ENCODE data around the gene ZNF618.

Gene ZNF618

DNA sequence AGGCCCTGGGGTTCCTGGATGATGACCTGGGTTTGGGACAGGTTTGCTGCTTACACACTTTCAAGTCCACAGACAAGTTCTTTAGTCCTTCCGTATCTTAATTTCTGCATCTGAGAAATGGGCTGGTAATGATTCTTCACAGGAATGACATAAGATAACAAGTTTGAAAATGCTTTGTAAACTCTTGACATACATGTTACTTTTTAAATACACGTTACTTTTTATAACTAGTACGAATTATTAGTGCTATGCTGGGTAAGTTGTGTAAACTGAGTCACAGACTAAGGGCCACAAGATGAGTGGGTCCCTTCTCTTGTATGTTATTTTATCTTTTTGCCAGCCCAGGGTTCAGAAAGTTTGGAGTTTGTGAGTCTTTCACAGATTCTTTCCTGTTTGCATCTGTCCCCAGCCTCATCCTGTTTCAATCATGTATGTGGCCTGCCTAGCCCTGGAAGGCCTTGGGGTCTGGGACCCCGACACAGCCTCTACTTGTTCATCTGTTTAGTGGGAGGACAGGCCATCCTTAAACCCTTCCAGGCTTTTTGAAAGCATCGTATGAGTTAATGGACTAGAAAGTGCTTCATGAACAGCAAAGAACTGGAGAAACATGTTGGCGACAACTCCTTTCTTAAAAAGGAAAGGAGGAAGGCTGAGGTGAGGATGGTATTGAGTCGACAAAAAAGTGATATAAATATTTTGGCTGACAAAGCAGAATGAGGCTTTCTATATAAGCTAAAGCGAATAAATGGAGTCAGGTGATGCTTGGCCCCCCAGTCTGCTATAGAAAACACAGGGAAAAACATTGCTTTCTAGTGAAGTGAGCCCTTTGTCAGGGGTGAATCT lies 9.3 kb downstream of the ZNF618 start:
- DNase-seq = no peak

DNA sequence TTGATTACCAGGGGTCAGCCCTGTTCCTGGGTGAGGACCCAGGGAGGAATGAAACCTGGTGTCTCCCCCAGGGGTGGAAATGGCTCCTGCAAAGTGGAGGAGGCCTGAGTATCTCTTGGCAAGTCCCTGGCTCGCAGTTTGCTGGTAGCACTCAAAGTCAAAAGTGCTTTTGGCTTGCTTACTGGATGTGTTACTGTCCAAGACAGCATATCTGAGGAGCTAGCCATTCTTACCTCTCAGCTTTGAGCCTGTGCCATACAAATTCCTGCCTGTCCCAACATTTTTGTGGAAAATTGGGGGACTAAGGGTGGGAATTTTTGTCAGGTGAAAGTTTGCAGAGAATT lies 9.9 kb downstream of the ZNF618 start:
- no peak for DNase-seq

DNA sequence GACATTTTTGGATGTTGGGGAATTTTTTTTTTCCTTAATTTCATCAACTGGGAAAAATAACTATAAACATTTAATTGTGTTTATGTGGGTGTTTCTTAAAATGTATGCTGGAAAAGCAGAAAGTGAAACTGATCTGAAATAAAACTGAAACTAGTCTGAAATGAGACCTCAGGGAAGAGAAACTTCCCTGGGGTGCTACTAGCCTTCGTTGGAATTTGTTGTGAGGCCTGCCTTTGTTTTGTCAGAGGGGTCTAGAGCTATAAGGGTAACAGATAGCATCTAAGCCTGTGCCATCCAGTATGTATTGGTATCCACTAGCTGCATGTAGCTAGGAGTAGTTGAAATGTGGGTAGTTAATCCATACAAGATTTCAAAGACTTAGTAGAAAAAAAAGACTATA lies 10.4 kb downstream of the ZNF618 start:
- DNase-seq = no peak

DNA sequence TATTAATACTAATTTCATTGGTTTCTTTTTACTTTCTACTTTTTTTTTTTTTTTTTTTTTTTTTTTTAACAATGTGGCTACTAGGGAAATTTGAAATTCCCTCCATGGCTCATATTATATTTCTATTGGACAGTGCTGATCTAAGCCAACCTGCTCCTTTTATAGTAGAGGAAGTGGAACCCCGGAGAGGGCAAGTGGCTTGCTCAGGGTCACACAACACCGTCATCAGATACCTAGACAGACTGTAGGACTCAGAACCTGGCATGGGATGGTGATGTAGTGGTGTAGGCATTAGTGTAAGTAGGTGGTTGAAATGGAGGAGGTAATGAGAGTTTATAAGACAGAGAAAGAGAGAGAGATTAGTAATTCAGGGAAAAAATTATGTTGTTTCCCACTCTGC lies 10.8 kb downstream of the ZNF618 start:
- DNase-seq = no peak

DNA sequence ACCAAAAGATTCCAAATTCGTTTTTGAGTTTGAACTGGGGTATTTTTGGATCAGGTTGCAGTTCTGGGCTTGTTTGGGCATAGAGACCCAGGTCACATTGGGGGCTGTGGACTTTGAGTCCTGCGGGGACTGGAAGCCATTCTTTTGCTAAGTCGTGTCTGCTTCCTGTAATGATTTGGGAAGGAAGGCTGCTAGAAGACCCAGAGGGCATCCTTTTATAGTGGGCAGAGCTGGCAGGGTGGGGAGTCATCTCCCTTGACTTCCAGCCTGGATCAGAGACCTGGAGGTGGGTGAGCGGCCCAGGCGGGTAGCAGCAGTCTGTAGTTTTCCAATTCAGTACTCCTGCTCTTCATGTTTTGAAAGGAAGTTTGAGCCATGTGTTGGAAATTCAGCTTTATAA lies 11.3 kb downstream of the ZNF618 start:
- no peak for DNase-seq

DNA sequence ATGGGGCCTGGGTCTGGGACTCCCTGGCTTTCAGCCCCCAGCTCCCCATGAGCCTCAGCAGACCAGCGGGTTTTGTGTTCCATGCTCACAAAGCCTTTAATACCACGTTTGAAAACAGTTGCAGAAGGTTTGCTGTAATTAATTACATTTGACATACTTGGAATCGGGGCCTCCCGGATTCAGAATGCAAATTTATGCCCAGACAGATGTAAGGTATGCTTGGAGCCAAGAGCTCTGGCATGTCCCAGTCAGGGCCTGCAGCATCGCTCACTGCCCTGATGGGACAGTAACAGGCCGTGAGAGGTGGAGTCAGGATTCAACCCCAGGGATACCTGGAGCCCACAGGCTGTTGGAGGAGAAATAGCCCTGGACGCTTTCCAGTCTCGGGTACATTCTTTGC lies 12.2 kb downstream of the ZNF618 start:
- no peak for DNase-seq

DNA sequence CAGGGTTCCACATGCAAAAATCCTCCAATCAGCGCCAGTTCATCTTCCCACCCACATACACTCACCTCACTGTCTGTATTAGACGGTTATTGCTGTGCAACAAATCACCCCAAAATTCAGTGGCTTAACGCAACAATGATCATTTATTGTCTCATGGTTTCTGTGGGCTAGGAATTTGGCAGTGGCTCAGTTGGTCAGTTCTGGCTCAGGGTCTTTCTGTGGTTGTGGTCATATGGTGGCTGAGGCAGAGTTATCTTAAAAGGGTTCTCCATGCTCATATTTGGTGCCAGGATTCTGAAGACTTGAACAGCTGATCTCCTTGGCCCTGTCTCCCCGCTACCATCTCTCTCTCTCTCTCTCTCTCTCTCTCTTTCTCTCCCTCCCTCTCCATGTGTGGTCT lies 12.9 kb downstream of the ZNF618 start:
- no peak for DNase-seq

DNA sequence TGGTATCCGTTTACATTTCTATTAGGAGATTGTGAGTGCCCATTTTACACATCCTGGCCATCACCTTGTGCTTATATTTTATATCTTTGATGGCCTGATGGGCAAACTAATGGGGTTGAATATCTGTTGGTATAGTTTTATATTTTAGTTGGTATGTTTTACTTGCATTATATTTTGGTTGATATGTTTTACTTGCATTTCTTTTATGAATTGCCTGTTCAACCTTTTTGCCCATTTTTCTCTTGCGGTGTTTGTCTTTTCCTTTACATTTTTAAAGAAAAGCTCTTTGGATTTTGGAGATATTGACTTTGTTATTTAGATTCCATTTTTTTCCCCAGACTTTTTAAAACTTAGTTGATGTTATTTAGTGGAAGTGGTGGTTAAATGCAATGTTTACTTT lies 14.6 kb downstream of the ZNF618 start:
- DNase-seq = no peak

DNA sequence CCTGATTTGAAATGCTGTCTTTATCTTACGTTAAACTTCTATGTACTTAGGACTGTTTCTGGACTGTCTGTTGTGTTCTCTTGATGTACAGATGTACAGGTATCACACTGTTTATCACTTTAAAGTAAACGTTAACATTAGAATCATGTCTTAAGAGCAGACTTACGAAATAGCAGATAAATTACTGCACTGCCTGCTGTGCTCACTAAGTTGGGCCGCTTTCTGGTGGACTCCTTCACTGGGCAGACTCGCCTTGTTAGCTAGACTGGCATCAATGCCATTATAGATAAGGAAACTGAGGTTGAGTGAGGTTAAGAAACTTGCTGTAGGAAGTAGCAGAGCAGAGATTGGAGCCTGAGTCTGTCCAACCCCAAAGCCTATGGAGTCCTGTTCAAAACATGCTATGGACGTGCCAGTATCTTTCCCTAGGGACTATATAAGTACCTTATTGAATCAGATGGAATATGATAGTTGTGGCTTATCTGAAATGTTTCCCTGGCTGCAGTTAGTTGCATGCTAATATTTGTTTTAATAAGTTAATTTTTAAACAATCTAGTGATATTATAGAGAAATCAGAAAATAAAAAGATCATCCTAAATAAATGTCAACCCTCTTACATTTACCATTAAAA lies 16.9 kb downstream of the ZNF618 start:
- no peak for DNase-seq

DNA sequence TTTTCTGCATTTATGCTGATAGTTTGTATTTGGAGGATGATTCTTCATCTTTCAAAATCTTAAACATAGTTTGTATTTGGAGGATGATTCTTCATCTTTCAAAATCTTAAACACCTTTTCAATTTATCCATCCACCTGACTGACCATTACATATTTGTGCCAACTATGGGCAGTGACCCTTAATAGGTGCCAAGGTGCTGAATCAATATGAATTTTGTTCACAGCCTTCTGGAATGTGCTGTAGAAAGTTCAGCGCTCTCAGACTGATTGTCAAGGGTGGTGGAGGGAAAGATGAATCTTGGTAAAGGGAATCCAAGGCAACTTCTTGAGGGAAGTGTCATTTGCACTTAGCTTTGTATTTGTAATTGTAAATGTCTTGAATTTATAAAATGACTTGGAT lies 18.1 kb downstream of the ZNF618 start:
- DNase-seq = no peak

DNA sequence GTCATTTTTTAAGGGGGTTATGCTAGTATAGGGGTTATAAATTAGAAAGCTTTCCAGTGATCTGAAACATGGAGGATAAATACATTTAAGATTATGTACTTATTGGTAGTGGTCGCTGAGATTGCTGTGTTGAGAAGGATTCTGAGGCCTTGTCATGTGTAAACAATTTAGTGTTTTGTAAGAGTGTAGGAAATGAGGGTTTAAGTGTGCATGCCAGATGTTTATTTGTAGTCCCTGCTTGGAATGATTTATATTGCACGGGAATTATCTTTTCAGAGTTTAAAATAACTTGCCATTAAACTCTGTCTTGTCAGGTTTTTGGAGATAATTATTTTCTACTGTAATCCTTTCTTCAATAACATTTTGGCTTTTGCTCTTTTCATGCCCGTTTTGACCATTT lies 19.4 kb downstream of the ZNF618 start:
- DNase-seq = no peak

DNA sequence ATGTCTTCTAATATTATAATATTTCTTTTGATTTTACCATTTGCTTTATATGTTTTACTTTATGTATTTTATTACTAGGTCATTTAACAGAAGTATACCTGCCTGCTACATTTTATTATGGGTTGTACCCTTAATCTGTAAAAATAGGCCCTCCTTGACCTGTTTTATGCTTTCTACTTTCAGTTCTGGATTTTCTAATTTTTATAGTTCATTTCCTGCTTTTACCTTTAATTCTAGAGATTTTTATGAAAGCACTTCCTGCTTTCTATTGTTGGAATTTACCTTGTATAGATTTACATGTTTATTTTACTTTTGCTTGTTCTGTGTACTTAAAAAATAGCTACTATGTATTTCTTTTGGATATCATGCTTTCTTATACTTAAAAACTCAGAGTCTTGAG lies 20.6 kb downstream of the ZNF618 start:
- DNase-seq = no peak

DNA sequence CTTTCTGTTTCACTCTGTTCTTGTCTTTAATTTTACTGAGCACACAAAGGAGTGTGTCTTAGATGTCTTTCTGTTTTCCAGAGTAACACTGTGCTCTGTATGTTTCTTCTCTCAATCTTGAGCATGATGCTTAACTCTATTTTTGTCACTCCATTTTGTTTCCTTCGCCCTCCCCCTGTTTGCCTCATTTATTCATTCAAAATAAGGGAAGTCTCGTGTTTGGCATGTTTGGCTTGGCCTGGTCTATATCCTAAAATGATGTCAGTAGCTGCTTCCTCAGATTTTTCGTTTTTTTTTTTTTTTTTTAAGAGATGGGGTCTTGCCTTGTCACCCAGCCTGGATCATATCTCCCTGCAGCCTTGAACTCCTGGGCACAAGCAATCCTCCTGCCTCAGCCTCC lies 22.0 kb downstream of the ZNF618 start:
- no peak for DNase-seq

DNA sequence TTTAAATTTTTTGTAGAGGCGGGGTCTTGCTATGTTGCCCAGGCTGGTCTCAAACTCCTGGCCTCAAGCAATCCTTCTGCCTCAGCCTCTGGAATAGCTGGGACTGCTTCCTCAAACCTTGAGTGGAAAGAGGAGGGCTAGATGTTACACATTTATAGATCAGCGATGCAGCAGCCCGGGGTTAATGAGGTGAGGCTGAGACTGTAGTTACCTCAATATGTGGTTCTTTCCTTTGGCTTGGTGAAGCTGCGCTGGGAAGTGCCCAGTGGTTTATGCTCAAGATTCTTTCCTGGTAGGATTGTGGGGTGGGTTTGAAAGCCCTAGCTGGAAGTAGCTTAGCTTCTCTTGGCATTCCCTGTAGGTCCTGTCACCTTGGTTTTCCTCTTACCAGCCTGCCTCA lies 22.5 kb downstream of the ZNF618 start:
- no peak for DNase-seq

DNA sequence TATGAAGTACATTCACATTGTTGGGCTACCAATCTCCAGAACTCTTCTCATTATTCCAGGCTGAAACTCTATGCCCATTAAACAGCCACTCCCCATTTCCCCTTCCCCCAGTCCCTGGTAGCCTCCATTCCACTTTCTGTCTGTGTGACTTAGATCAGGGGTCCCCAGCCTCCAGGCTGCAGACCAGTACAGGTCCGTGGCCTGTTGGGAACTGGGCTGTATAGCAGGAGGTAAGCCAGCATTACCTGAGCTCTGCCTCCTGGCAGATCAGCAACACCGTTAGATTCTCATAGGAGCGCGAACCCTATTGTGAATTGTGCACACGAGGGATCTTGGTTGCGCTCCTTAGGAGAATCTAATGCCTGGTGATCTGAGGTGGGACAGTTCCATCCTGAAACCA lies 23.1 kb downstream of the ZNF618 start:
- no peak for DNase-seq

DNA sequence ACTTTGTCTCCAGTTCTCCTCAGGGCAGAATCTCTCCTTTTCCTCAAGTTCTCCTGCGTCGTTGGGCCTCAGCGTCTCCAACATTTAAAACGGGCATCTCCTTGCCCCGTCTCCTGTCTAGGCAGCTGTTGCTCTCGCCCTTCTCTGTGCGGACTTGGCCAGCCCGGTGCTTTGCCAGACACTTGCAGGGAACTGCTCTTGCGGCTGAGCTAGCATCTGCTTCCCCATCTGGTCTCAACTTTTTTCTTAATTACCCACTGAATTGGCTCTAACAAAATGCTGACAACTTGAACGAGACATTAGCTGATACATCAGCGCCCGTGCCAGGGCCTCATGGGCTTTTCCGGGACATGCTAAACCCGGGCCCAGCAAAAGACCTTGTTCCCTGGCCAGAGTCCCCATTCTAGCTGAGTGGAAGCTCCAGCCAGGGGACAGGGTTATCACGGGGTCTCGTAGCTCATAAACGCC lies 25.1 kb downstream of the ZNF618 start:
- DNase-seq = no peak

DNA sequence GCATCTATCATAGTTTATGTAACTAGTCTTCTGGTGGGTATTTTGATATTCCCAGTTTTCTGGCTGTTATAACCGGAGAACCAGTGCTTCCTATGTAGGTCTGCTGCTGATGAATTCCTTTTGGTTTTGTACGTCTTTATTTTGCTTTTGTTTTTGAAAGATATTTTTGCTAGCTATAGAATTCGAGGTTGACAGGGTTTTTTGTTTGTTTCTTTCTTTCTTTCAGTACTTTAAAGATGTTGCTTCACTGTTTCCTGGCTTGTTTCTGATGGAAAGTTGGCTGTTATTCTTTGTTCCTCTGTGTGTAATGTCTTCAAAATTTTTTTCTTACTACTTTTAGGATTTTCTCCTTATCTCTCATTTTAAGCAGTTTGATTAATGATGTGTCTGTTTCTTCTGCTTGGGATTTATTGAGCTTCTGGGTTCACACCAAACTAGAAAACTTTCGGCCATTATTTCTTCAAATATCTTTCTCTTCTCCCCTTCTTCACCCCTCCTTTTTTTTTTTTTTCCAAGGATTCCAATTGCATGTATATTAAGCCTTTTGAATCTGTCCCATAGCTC lies 27.5 kb downstream of the ZNF618 start:
- DNase-seq = no peak

DNA sequence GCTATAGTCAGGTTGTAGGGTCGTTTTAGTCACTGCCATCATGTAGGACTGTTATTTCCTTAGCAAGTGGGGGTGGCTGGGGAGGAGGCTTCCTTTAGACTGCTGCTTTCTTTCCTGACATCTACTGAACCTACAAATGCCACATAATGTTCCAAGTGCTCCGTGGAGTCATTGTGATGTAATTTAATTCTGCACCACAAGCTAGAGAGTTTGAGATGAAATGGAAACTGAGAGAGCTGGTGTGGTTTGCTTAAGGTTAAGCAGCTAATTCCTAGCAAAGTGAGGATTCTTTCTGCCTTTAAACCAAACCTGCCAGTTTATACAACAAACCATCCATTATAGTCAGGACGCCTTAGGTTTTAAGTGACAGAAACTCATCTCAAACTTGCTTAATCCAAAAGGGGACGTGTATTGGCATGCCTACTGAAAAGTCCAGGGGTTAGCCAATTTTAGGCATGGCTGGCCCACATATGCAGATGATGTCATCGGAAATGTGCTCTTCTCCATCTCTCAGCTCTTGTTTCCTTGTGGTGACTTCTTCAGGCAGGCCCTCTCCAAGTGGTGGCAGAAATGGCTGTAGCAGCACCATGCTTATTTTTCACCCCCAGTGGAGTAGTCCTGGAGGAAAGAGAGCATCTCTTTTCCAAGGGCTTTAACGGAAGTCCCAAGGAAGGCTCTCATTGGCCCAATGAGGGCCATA lies 30.5 kb downstream of the ZNF618 start:
- no peak for DNase-seq

DNA sequence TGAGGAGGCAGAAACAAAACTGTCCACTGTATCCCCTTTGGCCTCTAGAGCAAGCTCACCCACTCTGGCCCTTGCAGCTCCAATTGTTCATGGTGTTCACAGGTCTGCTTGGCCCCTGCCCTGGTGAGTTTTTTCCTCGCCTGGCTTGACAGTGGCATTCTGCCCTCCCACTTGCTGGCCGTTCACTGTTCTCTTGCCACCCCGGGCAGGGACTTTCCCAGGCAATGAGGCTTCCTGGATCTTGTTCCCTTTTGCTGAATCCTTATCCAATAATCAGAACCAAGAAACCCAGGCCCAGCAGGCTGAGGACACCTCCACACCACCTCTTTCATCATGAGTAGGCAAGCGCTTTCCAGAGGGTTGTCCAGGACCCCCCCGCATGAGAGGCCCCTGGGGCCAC lies 31.2 kb downstream of the ZNF618 start:
- no peak for DNase-seq

DNA sequence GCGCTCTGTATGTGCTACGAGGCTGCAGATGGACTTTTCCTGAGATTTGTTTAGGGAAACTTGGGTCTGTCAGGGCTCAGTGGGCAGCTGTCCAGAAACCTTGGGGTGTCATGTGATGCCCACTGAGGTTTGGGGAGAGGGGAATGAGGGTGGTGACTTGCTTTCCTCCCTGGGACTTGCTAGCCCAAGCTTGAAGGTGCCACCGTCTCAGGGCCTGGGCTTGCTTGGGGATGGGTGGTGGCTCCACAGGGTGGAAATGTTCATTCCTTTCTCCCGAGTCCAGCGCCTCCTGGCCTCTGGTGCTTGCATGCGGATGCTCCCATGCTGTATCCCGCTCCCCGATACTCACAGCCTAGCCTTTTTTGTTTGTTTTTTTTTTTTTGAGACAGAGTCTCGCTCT lies 33.3 kb downstream of the ZNF618 start:
- DNase-seq = no peak

DNA sequence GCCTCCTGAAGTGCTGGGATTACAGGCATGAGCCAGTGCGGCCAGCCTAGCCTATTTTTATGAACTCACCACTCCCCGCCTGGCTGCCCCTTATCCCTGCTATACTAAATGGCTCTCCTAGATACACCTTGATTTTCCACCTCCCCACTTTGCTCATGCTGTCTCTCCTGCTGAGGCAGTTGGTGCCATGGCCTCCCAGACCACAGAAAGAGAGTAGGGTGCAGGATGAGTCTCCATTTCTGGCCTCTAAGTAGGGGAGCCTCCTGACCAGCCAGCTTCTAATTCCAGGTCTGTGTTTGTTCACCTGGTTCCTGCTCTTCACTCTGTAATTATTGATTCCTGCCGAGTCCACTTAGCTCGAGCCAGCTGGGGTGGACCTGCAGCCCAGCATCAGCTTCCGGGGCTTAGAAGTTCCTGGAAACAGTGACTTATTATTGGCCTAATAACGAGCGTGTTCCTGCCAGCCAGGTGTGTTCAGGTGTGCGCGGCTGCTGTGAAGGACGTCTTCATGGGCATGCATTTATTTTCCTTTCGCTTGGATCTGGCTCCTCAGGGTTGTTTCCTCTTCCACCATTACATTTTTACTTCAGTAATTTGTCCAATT lies 34.0 kb downstream of the ZNF618 start:
- DNase-seq = no peak

DNA sequence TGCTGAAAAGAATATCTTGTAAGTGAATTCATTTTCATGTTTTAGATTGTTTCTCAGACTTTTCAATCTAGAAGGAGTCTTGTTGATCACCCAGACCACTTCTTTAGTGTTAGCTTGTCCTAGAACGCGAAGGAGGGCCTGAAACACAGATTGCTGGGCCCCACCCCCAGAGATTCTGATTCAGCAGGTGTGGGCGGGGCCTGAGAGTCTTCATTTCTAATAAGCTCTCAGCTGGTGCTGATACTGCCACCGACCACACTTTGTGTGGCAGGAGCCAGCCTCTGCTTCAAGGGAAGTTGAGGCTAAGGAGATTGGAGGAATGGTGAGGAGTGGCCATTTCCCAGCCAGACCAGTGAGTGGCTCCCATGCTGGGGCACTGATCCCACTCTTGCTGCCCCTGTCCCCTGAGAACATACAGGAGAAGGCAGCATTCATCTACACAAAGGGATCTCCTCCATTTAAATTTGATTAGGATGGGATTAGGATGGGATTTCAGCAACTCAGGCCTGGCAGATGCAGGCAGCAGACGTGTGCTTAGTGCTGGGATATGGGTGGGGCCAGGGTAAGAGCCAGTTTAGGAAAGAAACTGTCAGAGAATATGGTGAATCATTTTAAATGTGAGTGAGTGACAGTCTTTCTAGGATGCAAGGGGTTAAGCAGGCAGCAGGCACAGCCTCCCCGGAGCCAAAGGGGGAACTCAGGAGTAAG lies 35.9 kb downstream of the ZNF618 start:
- DNase-seq = no peak

DNA sequence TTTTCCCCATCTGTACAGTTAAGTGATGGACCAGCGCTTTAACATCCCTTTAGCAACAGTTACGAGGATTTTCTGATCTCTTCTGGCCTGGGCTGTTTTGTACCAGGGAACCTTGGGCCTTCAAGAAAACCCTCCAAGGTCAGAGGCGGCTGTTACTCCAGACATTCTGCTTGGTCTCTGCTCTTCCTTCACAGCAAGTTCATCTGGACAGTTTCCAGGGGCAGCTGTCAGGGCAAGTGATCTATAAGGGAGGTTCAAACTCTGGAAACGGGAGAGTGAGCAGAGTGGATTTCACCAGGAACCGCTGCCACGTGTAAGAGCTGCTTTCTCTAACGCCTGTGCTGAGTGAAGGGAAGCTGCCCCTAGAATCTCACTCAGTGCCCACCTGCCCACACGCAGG lies 36.7 kb downstream of the ZNF618 start:
- DNase-seq = no peak

Data from NK-92 treated with Interleukin-12 subunit alpha and Interleukin-12 subunit beta, amount 100 ng/mL, for 24 hours (cell line).